GM21381 (cell line): ENCODE results near the gene SLC35F2.
"Not testable (repeated sequence)": the region's sequence is repeated elsewhere in the genome, so short reads cannot be mapped to it uniquely, and the experiment has no call there.

Experiments
- ATAC-seq: cut with Tn5 transposase; IDR thresholded peaks from one replicate; pipeline ENCODE4 v1.9.1; 2021; ENCODE audit warnings: mild to moderate bottlenecking, moderate library complexity; ENCODE audit not compliant: unreplicated experiment

Gene SLC35F2

DNA sequence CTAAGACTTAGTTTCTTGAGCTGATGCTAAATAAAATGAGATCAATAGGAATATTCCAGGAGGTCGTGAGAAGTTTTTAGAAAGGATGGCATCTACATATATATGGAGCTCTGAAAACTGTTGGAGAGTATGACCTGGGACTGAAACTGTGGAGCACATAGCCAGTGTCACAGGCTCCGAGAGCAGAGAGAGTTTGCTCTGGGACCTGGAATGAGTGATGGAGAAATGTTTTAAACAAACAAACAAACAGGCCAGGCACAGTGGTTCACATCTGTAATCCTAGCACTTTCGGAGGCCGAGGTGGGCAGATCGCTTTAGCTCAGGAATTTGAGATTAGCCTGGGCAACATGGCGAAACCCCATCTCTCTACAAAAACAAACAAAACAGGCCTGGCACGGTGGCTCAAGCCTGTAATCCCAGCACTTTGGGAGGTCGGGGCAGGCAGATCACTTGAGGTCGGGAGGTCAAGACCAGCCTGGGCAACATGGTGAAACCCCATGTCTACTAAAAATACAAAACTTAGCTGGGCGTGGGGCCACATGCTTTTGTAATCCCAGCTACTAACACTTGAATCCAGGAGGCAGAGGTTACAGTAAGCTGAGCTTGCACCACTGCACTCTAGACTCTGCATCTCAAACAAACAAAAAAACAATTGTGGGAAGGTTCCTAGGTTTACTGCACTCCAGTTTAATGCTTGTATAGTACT, 67.1 kb downstream of the SLC35F2 start:
- ATAC-seq, result no peak

DNA sequence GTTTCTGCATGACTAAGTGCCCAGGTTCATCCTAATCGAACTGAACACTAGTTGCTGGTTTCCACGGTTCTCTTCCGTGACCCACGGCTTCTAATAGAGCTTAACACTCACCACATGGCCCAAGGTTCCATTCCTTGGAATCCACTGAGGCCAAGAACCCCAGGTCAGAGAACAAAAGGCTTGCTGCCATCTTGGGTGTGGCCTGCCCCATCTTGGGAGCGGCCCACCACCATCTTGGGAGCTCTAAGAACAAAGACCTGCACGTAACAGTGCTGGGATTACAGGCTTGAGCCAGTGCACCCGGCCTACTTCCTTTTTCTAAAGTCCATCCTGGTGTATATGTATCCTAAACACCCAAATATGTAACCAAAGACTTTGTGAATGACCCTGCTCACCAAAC, 68.8 kb downstream of the SLC35F2 start:
- ATAC-seq, result no peak

DNA sequence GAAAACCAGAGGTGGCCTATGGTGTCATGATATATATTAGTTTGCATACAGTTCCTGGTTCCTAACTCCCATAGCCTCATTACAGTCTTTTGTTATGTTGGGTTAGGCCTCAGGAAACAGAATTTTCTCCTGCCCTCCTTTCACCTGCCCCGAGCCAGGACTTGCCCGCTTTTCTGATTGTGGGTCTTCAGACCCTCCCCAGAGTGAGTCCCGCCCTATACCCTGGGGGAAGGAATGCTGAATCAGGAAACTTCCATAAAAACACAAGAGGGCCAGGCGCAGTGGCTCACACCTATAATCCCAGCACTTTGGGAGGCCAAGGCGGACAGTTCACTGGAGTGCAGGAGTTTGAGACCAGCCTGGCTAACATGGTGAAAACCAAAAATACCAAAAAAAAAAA, 70.9 kb downstream of the SLC35F2 start:
- no peak for ATAC-seq

DNA sequence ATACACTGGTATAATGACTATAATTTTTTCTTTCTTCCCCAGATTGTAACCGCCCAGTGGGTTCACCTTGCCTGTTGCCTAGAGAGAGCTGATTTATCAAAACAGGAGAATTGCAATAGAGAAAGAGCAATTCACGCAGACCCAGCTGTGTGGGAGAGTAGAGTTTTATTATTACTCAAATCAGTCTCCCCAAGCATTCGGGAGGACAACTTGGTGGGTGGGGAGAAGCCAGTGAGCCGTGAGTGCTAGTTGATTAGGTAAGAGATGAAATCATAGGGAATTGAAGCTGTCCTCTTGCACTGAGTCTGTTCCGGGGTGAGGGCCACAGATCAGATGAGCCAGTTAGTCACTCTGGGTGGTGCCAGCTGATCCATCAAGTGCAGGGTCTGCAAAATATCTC, 73.2 kb downstream of the SLC35F2 start:
- ATAC-seq, result no peak

DNA sequence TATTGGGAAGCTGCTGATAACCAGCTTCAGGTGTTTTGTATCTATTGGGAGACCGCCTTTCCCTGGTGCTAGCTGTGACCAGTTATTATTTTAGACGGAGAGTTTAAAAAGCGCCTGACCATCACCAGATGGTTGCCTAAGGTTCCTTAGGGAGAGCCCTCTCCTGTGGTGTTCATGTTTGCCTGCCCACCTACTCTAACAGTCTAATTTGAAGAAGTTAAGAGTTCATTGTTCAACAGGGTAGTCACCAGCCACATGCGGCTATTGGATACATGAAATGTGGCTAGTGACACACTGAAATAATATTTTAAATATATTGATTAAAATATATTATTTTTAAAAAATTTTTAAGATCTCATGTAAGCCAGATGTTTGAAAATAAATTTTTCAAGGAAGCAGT, 75.5 kb downstream of the SLC35F2 start:
- ATAC-seq, result no peak

DNA sequence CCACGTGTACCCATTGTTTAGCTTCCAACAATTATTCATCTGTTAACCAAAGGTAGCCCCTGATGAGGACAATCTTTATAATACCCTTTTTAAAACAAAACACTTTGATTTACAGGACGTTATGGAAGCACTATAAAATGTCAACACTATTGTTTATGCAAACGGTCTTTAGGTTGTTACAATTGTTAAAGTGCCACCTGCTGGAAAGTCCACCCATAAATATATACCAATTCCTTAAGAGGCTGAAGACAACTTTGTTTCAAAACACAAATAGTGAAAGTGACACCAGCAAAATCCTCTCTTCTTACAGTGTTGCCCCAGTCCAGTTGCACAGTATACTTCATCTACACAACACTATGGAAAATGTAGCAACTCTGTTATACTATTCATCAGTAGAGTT, 77.8 kb downstream of the SLC35F2 start:
- no peak for ATAC-seq

DNA sequence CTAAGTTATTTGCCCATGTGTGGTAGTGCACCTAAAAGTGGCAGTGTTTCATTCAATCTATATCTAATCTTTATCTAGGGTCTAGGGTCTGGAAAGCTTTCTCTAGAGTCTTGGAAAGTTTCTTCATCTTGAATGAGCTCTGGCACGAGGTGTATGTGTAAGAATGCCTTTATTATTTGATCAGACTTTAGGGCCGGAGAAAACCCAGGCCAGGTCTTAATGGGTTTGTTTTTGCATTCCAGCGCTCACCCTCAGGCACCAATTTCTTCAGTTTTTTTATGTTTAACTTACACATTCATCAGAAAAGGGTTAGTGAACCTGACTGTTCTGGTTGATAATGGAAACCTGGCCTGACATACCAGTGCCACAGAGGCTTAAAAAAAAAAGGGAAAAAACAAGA, 78.5 kb downstream of the SLC35F2 start:
- no peak for ATAC-seq

DNA sequence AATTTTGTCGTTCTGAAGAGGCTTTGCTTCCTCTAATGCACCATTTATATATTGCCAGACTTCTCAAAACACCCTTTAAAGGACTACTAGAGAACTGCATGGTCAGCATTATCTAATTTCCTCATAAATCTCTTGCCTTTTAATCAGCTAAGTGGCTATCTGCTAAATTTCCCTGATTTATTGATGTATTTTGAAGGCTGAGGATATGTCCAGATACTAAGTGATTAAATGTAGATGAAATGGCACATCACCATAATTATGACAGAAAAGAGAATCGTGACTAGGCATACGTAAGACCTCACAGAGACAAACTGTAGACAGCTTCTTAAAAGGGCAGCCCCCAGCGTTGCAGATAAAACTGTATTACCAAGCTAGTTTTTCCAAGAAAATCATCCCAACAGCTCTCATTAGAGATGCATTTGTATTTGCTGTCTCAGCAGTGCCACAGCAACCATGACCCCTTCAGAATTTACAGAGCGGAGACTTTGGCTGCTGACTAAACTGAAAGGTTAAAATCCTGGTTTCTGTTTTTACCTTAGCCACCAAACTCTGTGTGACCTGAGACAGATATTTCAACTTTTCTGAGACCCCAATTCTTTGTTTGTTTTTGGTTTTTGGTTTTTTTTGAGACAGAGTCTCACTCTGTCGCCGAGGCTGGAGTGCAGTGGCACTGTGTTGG, 79.6 kb downstream of the SLC35F2 start:
- ATAC-seq, result no peak

DNA sequence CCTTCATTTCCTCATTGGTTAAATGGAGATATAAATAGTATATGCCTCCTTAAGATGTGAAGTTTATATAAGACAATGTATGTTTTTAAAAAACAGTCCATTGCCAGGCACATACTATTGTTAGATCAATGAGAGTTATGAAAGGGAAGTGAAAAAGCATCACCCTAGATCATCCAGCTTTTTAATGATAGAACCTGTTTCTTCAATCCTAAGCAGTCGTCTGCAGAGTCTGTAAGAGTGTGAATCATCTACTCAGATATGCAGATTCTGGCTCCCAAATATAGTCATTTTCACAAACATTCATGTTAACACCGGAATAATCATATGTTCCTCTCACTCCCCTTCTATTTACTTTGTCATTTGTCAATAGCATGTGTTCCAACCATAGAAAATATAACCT, 81.5 kb downstream of the SLC35F2 start:
- ATAC-seq, result no peak

DNA sequence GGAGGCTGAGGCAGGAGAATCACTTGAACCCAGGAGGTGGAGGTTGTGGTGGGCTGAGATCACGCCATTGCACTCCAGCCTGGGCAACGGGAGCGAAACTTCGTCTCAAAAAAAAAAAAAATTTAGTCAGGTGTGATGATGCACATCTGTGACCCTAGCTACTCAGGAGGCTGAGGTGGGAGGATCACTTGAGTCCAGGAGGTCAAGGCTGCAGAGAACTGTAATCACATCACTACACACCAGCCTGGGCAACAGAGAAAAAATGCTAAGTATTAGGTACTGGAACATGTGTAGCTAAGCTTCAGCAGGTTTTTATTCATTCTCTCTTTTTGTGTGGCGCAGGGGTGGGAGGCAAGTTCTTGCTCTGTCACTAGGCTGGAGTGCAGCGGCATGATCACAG, 82.5 kb downstream of the SLC35F2 start:
- no peak for ATAC-seq

DNA sequence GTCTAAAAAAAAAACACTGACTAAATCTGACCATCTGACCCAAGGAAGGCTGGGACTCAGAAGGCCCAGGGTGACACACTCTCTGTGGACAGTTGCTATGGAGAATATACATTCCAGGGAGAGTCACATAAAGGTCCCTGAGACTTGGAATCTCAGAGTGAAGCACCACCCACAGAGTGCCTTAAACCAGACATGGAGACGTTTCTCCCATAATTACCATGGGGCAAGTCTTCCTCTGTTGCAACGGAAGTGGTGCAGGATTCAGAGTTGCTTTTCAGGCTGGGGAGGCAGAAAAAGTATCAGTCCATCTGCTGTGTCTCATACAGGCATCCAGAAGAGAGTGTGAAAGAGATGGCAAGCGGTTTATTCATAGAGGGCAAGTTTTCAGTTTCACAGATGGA, 88.0 kb downstream of the SLC35F2 start:
- no peak for ATAC-seq

DNA sequence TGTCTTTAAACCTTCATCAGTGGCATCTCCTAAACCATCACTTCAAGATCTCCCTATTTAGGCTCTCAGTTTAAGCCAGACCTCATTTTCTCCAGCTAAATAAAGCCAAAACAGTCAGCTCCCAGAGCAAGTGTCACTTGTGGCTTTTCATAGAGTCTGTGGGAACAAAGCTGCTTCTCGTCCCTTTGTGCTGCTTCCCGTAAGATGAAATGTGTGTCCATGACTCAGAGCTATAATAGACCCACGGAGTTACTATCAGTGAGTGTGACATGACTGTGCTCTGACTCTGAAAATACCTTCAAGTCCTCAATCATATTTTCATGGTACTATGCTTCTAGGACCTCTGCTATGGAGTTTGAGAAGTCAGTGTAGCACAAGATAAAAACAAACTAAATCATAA, 89.4 kb downstream of the SLC35F2 start:
- ATAC-seq, result no peak

DNA sequence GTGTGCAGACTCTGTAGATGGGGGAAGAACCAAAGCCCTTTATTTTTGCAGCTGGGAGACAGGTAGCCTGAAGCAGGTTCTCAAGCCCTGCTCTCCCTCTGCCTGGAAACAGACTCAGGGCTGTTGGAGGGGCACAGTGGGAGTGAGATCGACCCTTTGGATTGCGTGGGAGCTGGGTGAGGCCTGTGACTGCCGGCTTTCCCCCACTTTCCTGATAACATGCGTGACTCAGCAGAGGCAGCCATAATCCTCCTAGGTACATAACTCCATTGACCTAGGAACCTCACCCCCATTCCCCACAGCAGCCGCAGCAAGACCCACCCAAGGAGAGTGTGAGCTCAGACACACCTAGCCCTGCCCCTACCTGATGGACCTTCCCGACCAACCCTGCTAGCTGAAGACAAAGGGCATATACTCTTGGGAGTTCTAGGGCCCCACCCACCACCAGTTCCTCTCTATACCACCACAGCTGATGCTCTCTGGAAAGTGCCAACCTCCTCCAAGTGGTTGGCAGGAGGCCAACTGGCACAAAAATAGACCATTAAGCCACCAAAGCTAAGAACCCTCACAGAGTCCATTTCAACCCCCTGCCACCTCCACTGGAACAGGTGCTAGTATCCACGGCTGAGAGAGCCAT, 99.8 kb downstream of the SLC35F2 start:
- not testable (repeated sequence) for ATAC-seq

DNA sequence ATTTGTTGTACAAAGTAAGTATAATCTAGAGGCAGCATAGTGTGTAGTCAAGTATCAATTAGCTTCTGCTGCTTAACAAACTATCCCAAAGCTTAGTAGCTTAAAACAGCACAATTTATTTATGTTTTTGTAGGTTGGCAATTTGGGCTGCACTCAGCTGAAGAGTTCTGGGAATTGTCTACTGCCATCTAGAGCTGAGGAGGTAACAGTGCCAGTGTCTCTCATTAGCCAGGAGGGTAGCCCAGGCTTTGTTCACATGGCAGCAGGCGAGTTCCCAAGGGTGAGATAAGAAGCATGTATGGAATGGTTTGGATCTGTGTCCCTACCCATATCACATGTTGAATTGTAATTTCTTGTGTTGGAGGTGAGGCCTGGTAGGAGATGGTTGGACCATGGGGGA, 100.9 kb downstream of the SLC35F2 start:
- no peak for ATAC-seq

DNA sequence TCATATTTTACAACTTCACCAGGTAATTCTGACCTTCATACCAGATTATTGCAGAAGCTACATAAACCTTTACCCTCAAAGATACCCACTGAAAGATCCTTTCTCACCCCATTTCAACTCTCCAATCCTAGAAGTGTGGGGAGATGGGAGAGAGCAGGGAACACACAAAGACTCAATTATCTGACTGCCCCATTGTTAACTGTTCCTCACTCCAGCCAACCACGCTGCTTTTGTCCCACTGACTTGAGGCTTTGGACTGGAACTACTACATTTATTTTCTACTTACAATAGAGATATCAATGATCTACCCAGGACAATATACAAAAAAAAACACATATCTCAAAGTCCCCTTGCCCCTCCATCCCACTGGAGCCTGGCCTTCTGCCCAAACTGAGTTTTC, 102.0 kb downstream of the SLC35F2 start:
- no peak for ATAC-seq

DNA sequence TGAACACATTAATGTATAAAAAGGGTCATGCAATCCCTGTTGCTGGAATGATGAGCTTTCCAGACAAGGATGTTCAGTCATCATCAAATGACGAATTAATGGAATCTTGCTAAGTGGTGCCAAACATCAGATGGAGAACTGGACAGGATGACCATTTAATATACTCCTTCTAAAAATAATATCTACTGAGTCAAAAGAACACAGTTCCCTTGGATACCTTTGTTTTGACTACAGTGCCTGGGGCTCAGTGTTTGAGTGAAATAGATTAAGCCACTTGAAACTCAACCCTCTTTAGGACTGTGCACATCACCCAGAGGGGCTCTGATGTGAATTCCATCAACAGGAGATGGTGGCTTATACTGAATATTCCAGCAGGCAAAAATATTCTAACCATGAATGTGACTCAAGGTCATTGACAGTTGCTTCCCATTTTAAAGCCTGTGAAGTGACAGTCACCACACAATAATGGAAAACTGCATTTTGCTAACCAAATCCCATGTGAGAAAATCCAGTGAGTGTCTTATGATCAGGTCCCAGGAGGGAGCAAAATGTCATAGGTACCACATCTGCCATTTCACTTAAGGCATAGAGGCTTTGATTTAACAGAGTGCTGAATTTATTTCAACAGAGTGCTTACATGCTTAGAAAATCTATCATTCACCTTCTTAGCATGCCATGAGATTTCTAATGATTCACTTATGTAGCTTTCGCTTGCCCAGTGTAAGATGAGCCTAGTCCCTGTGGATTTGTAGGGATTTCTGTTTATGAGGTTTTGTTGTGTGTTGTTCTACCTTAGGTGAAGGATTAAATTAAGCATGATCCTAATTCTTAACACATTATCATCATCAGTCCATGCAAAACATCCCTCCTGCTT, 105.4 kb downstream of the SLC35F2 start:
- ATAC-seq, result no peak

DNA sequence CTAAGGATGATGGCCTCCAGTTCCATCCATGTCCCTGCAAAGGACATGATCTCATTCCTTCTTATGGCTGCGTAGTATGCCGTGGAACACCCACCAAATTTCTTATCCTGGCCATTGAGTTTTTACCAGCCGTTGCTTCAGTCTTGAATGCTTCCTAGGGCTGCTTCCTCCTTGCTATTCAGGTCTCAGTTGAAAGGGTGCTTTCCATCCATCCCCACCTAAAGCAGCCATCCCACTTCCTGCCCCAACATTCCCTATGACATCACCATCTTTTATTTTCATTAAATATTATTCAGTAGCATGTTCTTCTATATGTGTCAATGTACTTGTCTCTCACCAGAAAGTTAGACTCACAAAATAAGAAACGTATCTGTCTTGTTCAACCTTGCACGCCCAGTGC, 106.1 kb downstream of the SLC35F2 start:
- ATAC-seq, result no peak

DNA sequence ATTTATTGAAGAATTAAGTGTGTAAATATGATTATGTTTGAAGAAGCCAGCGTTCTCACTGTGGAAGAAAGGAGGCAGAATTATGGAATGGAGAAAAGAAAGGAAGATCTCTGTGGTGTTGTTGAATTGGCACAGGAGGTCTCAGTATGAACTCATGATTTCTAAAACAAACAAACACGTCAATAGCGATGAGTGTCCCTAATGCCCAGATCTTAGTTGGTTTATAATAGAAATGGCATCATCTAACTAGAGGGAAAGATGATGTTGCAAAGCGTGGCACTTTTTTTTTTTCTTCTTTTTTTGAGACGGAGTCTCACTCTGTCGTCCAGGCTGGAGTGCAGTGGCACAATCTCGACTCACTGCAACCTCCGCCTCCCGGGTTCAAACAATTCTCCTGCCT, 107.5 kb downstream of the SLC35F2 start:
- no peak for ATAC-seq

DNA sequence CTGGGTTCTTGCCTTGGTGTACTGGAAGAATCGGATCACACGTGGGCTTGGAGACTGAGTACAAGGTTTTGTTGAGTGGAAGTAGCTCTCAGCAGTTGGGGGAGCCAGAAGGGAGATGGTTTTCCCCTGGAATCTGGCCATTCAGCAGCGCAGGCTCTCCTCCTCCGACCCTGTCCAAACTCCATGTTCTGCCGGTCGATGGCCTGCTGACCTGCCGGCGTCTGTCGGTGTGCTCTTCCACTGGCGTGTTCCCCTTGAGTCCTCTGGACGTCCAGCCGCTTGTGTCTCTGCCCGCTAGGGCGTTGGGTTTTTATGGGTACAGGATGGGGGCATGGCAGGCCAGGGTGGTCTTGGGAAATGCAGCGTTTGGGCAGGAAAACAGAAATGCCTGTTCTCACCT, 108.3 kb downstream of the SLC35F2 start:
- no peak for ATAC-seq

DNA sequence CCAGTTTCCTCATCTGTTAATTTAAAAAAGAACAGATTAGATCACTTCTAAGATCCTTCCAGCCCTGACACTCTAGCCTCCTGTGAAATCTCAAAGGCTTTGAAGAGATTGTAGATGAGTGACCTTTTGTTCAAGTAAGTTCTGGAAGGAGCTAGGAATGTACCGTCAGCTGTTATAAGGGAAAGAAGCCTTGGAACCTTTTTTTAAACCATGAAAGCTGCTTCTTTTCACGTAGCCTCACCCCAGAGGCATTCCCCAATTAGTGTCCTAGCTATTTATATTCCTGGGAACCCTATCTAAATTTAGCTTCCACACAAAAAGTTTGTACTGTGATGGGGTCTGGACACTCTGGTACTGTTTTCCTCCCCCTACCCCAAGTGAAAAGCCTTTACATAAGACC, 111.0 kb downstream of the SLC35F2 start:
- ATAC-seq, result no peak

DNA sequence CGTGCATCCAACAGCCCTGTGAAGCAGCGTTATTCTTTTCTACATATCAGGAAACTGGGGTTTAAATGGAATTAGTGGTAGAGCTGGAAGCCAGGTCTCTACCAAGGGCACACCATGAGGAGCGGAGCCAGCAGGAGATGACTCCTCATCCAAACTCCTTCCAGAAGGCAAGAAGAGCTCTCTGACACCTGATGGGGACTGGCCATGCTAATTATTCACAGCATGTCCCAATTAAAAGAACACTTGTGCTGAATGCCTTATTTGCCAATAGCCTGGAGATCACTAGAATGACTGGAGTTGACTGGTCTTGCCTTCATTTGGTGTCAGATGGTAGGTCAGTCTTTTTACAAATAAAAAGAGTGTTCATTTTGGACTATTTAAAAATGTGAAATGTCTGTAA, 113.9 kb downstream of the SLC35F2 start:
- no peak for ATAC-seq
